Left ventricle myocardium superior (tissue), 1 donor: Measurements from ENCODE around the gene IL20RA. TPM values are rescaled to one million over a fixed set of nuclear protein-coding genes. Genes with fewer than 3 reads are reported as not detected.

Experiments used
- ATAC-seq: fragments of 200-7000 bp; cut with Tn5 transposase; one replicate; pipeline ENCODE4 v1.9.1; 2020; ENCODE audit warnings: mild to moderate bottlenecking, moderate library complexity
- DNase-seq: peaks from one replicate; pipeline ENCODE4 v3.0.0-alpha.2; 2020
- intact Hi-C: fragments of 100-400 bp; cut with micrococcal nuclease; formaldehyde crosslinking; loops from one replicate; pipeline ENCODE4 v1.11.0; 2022
- total RNA-seq: library from RNA; stranded (reverse); fragmentation: NEBNext Ultra II Directional; extraction: Animal tissue kit (Norgen Biotek cat#: 25700); gene quantifications from one replicate; pipeline ENCODE4 v1.2.1, GENCODE V29; 2021
- donor health status: DM: no; HTN: yes; CAD: no; lungs with severe emphysema.

The IL20RA gene
- total RNA-seq, 1 donor from 2014 or later: 7.2 TPM

GRCh38 chr6:137015943-137016342, 28.8 kb downstream of the IL20RA start:
- ATAC-seq (no peak), DNase-seq (no peak)
- intact Hi-C loops: no loop called here

GRCh38 chr6:137013738-137014602, 30.8 kb downstream of the IL20RA start:
- intact Hi-C loops: no loop called here
- DNase-seq (no peak), ATAC-seq (peak; percentile 85)

GRCh38 chr6:137013031-137013430, 31.7 kb downstream of the IL20RA start:
- ATAC-seq (no peak), DNase-seq (no peak)
- intact Hi-C loops: no loop called here

GRCh38 chr6:137011406-137011805, 33.4 kb downstream of the IL20RA start:
- no peak for ATAC-seq
- no peak for DNase-seq
- intact Hi-C loops: no loop called here

GRCh38 chr6:137010128-137010718, 34.5 kb downstream of the IL20RA start:
- ATAC-seq: no peak
- intact Hi-C loops: no loop called here

GRCh38 chr6:137008204-137008603, 36.6 kb downstream of the IL20RA start:
- DNase-seq: peak; percentile 62
- ATAC-seq: peak; percentile 81
- intact Hi-C loops: no loop called here

More at GRCh38 chr6:137010128-137010718, 34.5 kb downstream of the IL20RA start:
- no peak for DNase-seq

- intact Hi-C loops: no loop called here
- DNase-seq: no peak
- ATAC-seq: no peak
These were observed 38.7 kb downstream of the IL20RA start for GRCh38 chr6:137006056-137006455.

- DNase-seq: no peak
- intact Hi-C loops: no loop called here
These were observed 39.7 kb downstream of the IL20RA start for GRCh38 chr6:137005073-137005472.

GRCh38 chr6:137002505-137002904, 42.3 kb downstream of the IL20RA start:
- ATAC-seq (no peak), DNase-seq (no peak)

More at GRCh38 chr6:137005073-137005472, 39.7 kb downstream of the IL20RA start:
- ATAC-seq: no peak

GRCh38 chr6:137001977-137002302, 42.8 kb downstream of the IL20RA start:
- no peak for ATAC-seq
- intact Hi-C loops: no loop called here
- no peak for DNase-seq

More at GRCh38 chr6:137002505-137002904, 42.3 kb downstream of the IL20RA start:
- intact Hi-C loops: no loop called here

GRCh38 chr6:137001299-137001976, 43.3 kb downstream of the IL20RA start:
- intact Hi-C loops: no loop called here
- DNase-seq (no peak), ATAC-seq (no peak)

GRCh38 chr6:137000825-137001224, 43.9 kb downstream of the IL20RA start:
- intact Hi-C loops: no loop called here
- ATAC-seq: no peak
- no peak for DNase-seq

- intact Hi-C loops: no loop called here
- DNase-seq (no peak), ATAC-seq (no peak)
These were observed 49.2 kb downstream of the IL20RA start for GRCh38 chr6:136995521-136995920.

GRCh38 chr6:136994782-136995181, 50.0 kb downstream of the IL20RA start:
- intact Hi-C loops: no loop called here
- ATAC-seq: no peak

GRCh38 chr6:136992113-136992512, 52.7 kb downstream of the IL20RA start:
- intact Hi-C loops: no loop called here
- ATAC-seq (no peak), DNase-seq (no peak)

More at GRCh38 chr6:136994782-136995181, 50.0 kb downstream of the IL20RA start:
- no peak for DNase-seq

GRCh38 chr6:136991646-136992045, 53.1 kb downstream of the IL20RA start:
- intact Hi-C loops: no loop called here
- no peak for ATAC-seq

GRCh38 chr6:136990754-136991153, 54.0 kb downstream of the IL20RA start:
- no peak for DNase-seq
- intact Hi-C loops: no loop called here
- ATAC-seq: no peak

More at GRCh38 chr6:136991646-136992045, 53.1 kb downstream of the IL20RA start:
- DNase-seq: no peak

GRCh38 chr6:136990242-136990578, 54.6 kb downstream of the IL20RA start:
- no peak for ATAC-seq
- intact Hi-C loops: no loop called here
- no peak for DNase-seq

GRCh38 chr6:136989571-136990241, 55.1 kb downstream of the IL20RA start:
- DNase-seq (peak; percentile 65), ATAC-seq (peak; percentile 96)
- intact Hi-C loops: no loop called here

- DNase-seq (no peak), ATAC-seq (no peak)
- intact Hi-C loops: no loop called here
These were observed 57.2 kb downstream of the IL20RA start for GRCh38 chr6:136987526-136987925.
